Measurements from ENCODE around the gene CEP162. TPM values are rescaled to one million over a fixed set of nuclear protein-coding genes. Genes with fewer than 3 reads are reported as not detected.
A peak's percentile ranks its signal among the peaks of the same experiment; 100 is the strongest.

Gene CEP162, protein sequence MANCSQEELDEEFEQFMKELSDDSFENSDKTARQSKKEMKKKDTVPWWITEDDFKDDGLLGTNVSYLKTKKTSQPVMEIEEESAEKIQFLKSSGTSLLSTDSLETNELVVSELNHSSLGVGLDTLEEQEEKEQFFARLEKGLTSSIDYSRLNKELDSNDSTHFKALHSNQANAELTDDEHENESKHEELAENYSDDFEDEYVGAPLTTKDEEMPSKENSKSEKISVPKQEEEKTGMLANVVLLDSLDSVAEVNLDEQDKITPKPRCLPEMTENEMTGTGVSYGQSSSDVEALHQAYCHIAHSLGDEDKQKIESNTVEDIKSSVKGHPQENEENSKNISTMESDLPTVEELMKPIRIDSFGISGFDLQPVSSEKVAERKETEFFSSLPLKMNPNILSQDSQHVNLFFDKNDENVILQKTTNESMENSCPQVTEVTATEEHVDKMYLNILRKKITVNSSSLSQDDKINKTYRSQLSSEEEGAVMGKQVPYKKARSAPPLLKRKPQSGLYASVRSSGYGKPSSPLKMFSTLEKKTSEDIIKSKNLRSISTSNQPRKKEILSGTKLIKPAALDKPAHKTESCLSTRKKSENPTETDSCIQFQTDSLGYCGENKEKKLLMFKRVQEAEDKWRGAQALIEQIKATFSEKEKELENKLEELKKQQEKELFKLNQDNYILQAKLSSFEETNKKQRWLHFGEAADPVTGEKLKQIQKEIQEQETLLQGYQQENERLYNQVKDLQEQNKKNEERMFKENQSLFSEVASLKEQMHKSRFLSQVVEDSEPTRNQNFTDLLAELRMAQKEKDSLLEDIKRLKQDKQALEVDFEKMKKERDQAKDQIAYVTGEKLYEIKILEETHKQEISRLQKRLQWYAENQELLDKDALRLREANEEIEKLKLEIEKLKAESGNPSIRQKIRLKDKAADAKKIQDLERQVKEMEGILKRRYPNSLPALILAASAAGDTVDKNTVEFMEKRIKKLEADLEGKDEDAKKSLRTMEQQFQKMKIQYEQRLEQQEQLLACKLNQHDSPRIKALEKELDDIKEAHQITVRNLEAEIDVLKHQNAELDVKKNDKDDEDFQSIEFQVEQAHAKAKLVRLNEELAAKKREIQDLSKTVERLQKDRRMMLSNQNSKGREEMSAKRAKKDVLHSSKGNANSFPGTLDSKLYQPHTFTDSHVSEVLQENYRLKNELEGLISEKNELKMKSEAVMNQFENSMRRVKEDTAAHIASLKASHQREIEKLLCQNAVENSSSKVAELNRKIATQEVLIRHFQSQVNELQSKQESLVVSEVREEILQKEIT (N-terminal part only)
- 10 to 100 TPM; 10.9 to 20.1 (median 18.7) TPM for total RNA-seq

DNA sequence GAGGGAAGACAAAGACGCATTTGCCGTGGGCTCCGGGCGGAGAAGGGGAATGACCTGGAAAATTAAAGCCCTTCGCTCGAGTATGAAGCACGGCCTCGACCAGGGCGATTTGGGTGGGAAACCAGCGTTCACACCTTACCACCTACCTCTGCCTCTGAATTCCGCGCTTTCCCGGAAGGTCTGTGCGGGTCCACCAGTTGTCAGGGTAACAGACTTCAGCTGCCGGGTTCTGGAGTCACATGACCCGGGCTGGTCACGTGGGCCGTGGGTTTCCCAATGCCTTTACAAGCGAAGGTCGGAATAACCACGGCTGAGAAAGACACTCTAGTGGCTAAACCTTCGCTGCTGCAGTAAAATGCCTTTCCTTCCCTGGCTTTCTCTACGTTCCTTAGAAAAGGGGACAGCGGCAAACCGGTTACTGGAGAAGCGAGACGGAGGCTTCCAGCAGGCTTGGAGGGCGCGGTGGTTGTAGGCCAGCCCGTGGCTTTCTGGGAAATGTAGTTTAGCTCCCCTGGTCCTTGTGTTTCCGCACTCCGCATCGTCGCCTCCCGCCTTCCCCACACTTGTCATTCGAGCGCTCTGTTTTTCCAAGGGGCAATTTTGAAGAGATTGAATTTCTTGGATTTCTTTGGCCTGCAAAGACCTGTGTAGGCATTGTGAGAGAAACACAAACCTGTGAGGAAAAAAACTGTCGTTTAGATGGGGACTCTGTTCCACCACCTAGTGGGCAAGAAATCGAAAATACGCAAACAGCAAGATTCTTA, at the start of gene CEP162:
Gene CEP162, minus strand, starts transcription at position 210 of the 764 bp plus-strand sequence. CDS start 1,250 bp downstream, outside the sequence.
- Histone ChIP-seq H3K9me3 (no peaks in the 10 kb centered on the region), H3K36me3 (no peaks in the 10 kb centered on the region), H3K27ac (peak within 1 kb of the TSS; percentile 80 to 83), H3K27me3 (no peaks in the 10 kb centered on the region), H3K4me1 (no peaks in the 10 kb centered on the region), H3K4me3 (peak within 1 kb of the TSS; percentile 81 to 87 (median 84))
- intact Hi-C loops (cut with DNase I; ENCODE audit: low total_unique reads): no loop called here
- DNase-seq (ENCODE audit: low spot score in 2 of 2): peak; percentile 86
- TF ChIP-seq POLR2A (IDR thresholded peaks at IDR 0.05) (no peak), POLR2AphosphoS5 (IDR thresholded peaks at IDR 0.05) (peak; percentile 68 to 79 (median 72))
- TF ChIP-seq, protein P1, sequence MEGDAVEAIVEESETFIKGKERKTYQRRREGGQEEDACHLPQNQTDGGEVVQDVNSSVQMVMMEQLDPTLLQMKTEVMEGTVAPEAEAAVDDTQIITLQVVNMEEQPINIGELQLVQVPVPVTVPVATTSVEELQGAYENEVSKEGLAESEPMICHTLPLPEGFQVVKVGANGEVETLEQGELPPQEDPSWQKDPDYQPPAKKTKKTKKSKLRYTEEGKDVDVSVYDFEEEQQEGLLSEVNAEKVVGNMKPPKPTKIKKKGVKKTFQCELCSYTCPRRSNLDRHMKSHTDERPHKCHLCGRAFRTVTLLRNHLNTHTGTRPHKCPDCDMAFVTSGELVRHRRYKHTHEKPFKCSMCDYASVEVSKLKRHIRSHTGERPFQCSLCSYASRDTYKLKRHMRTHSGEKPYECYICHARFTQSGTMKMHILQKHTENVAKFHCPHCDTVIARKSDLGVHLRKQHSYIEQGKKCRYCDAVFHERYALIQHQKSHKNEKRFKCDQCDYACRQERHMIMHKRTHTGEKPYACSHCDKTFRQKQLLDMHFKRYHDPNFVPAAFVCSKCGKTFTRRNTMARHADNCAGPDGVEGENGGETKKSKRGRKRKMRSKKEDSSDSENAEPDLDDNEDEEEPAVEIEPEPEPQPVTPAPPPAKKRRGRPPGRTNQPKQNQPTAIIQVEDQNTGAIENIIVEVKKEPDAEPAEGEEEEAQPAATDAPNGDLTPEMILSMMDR (IDR thresholded peaks at IDR 0.05): peak; percentile 46 to 84 (median 71)

DNA sequence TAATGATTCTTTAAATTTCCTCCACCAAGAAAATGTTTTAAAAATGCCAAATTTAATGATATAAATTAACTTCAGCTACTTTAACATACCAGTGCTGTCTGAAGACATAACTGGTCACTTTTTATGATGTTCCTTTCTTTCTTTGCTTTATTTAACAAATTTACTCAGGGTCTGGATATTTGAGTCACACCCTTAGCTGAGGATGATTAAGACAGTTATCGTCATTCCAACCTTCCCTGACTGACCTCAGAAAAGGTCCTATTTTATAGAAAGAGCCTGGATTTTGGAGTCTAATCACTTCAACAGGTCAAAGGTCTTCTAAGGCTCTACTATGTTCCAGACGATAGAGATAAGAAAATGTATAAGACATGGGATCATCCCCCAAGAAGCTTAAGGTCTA, 47.4 kb upstream of the CEP162 start:
- Histone ChIP-seq H3K9me3 (no peaks in the 10 kb centered on the region), H3K27ac (no peak overlapping the region), H3K27me3 (no peaks in the 10 kb centered on the region), H3K36me3 (no peaks in the 10 kb centered on the region), H3K4me1 (no peaks in the 10 kb centered on the region), H3K4me3 (no peak overlapping the region)
- TF ChIP-seq POLR2A (IDR thresholded peaks at IDR 0.05) (no peak), POLR2AphosphoS5 (IDR thresholded peaks at IDR 0.05) (no peak)
- TF ChIP-seq, protein P1 (IDR thresholded peaks at IDR 0.05): no peak
- intact Hi-C loops (cut with DNase I; ENCODE audit: low total_unique reads): no loop called here
- no peak for DNase-seq (ENCODE audit: low spot score in 2 of 2)

DNA sequence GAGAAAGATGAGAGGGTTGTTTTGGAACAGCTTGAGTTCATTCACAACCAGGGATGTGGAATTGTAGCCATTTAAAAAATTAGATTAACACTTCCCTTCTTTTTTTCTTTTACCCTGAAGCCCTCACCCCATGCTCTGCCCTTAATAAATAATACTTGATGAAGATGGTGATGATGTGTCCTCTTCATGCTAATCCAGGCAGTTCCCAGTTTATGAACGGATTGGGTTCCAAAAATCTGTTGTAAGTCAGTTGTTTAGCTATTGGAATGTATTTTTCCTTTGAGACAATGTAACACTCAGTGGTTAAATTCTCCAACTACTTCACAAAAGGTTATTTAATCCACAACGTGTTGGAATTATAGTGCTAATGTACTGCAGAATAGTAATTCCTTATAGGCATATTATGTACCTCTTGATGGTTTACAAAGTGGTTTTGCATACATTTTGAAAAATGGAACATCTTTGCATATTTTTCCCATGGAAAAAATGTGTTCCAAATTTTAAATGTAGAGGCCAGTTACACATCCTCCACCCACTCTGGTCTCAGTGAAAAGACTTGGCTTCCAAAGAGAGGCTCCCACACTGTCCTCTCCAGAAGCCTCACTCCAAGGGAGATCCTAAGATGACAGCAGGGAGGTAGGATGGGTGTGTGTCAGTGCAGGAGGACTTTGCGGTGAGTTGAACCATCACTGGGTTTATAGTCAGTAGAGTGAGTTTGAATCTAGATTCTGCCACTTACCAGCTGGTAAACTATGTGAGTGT, 45.8 kb upstream of the CEP162 start:
- no peaks in the 10 kb centered on the region for H3K4me1 ChIP-seq
- no peaks in the 10 kb centered on the region for H3K36me3 ChIP-seq
- TF ChIP-seq, protein P1 (IDR thresholded peaks at IDR 0.05): no peak
- no peak for TF ChIP-seq POLR2AphosphoS5 (IDR thresholded peaks at IDR 0.05)
- TF ChIP-seq POLR2A (IDR thresholded peaks at IDR 0.05): no peak
- no peak for DNase-seq (ENCODE audit: low spot score in 2 of 2)
- intact Hi-C loops (cut with DNase I; ENCODE audit: low total_unique reads): no loop called here
- no peak overlapping the region for H3K4me3 ChIP-seq
- no peaks in the 10 kb centered on the region for H3K9me3 ChIP-seq
- no peak overlapping the region for H3K27ac ChIP-seq
- H3K27me3 ChIP-seq: no peaks in the 10 kb centered on the region

DNA sequence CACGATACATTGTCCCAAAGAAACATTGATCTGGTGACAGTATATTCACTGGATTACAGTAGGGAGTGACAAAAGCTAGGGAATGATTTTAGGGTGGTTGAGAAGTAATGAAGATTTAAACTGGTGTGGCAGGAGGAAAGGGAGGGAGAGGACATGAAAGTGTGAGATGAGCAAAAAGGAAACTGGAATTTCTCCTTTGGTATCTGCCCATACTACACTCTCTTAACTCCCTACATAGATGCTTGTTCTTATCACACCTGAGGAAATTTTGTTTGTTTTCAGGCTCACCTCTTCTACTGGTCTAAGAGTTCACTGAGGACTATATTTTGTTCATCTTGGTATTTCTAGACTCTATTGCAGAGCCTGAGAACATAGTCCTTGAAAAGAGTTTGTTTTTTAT, 44.9 kb upstream of the CEP162 start:
- DNase-seq (ENCODE audit: low spot score in 2 of 2): no peak
- no peak overlapping the region for H3K27ac ChIP-seq
- no peaks in the 10 kb centered on the region for H3K36me3 ChIP-seq
- no peaks in the 10 kb centered on the region for H3K9me3 ChIP-seq
- no peaks in the 10 kb centered on the region for H3K4me1 ChIP-seq
- TF ChIP-seq POLR2A (IDR thresholded peaks at IDR 0.05) (no peak), POLR2AphosphoS5 (IDR thresholded peaks at IDR 0.05) (no peak)
- TF ChIP-seq, protein P1 (IDR thresholded peaks at IDR 0.05): no peak
- intact Hi-C loops (cut with DNase I; ENCODE audit: low total_unique reads): no loop called here
- no peaks in the 10 kb centered on the region for H3K27me3 ChIP-seq
- H3K4me3 ChIP-seq: no peak overlapping the region

Data from breast epithelium (tissue), 4 donors.